HG02943 (cell line): ENCODE results near the gene DRAM1.

ENCODE experiments used
- ATAC-seq: cut with Tn5 transposase; IDR thresholded peaks from one replicate; pipeline ENCODE4 v1.9.1; 2021; ENCODE audit warnings: mild to moderate bottlenecking, low read depth, moderate library complexity; ENCODE audit not compliant: unreplicated experiment

DRAM1 gene

GRCh38 chr12:101939306-101939705, 61.9 kb downstream of the DRAM1 start:
- no peak for ATAC-seq

DNA sequence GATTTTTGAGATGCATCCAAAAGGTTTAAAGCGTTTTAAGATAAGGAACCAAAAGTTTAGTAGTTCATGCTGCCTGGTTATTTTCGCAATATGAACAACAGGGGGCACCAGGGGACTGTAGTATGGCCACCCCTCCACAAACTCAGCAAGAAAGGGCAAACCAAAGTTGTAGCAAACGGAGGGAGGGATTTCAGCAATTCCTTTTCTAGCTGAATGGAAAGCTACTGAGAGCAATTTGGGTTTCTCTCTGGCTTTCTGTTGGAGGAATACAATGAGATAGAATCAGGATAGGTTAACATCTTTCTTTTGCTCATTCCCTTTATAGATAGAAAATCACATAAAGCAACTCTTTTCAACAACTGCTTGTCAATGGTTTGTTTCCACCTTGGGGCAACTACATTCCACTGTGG, 62.5 kb downstream of the DRAM1 start:
- no peak for ATAC-seq

DNA sequence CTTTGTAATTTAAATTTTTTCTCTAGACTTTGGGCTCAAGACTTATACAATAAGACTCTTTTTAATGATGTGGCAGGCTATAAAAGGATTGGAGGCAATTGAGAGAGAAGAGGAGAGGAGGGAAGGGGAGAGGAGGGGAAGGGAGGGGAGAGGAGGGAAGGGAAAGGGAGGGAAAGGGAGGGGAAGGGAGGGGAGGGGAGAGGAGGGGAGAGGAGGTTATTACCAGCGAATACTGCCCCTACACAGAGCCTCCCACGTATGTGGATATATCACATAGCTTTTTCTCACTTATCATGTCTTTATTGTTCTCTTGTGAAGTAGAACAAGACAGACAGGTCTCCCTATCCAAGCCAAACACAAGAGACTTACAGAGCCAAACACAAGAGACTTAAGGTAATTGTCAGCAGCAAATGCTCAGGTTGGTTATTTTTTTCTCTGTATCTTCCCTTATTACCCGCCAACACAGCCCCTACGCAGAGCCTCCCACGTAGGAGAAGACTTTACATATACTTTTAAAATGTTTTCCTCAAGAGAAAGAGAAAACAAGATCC, 63.1 kb downstream of the DRAM1 start:
- no peak for ATAC-seq

DNA sequence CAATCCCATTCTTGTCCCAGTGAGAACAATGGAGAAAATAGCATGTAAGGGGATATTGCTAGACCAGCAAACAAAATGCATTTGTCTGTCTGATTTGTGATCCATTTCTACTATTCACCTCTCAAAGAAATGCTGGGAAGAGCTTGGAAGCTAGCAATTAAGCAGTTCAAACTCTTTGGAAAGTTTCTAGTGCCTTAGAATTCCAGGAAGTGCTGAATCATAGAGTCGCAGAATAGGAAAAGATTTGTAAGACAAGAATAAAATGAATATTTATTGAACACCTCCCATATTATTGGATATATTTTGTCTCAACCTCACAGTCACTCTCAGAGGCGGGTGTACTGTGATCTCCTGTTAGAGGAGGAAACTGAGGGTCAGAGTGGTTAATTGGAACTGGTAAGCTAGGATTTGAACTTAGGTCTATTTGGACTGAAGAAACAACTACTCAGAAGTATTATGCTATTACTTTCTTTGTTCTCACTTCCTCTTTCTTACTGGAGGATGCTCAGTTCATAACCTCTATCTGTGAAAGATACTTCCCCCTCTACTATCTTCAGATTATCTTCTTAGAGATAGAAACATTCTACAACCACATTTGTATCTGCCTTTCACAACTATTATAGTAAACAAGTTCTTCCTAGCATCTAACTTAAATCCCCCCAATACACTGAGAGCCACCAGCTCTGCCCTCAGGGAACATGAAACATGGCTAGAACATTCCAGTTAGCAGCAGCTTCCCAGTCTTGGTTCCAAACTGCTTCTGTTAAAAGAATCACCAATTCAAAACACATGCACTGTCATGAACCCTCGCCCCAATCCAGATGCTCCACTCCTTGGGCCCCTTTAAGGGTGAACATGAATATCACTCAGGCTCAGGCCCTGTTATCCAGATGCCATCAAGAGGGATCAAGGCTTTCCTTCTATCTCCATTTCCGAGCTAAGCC, 64.2 kb downstream of the DRAM1 start:
- no peak for ATAC-seq

GRCh38 chr12:101942250-101942605, 64.8 kb downstream of the DRAM1 start:
- ATAC-seq = no peak

DNA sequence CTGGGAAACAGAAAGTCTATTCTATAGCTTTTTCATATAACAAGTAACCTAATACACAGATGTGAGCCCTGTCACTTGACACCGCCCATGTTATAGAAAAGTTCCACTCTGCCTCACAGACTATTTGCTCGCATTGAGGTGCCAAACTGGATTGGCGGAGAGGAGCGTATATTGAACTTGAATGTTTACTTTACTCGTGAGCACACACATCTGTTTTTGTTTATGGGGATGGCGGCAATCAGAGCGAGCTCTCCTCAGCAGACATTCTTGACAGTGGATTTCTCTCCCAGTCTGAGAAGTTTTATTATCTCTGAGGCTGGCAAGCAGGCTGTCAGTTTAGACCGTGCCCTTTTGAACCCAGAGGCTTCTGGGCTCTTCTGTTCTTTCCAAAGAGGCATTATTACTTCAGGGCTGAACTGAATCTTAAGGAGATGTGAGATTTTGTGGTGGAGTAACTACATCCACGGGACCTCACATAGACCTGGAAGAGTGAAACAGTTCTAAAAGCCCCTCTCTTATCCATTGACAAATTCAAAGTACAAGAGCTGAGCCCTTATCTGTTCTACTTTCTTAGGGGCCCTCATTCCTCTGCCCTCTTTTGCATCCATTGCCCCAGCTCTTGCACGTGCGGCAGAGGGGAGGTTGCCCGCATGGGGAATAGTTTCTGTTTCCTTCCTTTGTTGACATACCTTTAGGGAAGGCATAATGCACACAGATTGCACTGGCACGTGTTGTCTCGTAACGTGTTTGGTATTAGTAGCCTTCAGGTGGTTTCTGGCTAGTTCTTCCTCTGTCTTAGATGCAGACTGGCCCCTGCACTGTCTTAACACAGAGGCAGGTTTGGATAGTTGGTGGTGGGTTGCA, 68.2 kb downstream of the DRAM1 start:
- no peak for ATAC-seq

DNA sequence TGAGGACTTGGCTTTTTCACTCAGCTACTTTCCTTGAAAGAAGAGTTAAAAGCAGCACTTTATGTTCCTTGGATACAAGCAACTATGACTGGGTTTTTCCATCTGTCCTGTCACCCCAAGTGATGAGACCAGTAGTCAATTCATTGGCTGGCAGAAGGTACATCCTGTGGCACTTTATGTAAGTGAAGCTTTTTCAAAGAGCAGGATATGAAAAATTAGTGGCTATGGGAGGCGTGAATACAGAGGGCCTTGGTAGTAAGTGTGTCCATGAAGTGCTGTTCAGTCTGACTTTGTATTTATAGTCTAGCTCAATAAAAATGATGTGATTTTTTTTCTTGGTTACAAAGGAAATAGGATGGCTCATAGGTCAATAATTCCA, 68.8 kb downstream of the DRAM1 start:
- ATAC-seq = no peak

- no peak for ATAC-seq
Observed at GRCh38 chr12:101947316-101947715, 69.9 kb downstream of the DRAM1 start.

DNA sequence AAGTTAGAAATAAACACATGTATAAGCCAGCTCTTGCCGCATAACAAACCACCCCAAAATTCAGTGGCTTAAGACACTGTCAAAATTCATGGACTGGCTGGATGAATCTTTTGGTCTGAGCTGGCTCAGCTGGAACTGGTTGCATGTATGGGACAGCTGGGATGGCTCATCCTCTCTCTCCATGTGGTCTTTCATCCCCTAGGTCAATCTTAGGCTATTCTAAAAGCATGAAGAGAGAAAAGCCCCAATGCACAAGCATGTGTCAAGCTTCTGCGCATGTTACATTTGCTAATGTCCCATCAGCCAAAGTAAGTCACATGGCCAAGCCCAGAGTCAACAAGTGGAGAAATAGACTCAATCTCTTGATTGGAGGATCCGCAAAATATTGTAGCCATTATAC, 71.0 kb downstream of the DRAM1 start:
- ATAC-seq = no peak

DNA sequence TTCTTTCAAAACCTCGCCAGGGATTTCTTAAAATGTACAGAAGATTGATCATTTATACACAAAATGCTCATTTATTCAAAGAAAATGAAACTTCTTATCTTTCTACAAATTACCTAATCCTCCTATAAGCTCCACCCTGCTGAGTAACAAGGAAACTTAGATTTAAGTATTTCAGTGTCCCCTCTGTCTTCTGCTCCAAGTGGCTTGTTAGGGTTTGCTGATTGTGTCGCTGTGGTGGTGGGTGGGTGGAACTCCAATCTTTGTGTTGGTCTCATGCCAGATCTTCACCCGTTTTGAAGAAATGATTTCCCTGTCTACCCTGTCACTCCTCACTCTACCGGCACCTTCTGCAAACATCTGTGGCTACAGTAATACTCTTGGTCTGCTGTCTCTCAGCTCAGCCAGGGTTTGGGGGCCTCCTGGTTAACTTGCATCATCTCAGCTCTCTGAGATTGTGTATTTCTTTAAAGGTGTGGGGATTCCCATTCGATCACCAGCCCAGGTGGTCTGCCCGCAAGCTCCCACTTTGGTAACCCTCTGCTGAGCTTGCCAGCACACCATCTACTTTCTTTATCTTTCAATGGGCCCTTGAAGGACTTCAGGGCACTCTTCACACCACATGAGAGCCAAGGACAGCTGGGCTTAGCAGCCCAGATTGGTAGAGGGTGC, 73.8 kb downstream of the DRAM1 start:
- no peak for ATAC-seq

DNA sequence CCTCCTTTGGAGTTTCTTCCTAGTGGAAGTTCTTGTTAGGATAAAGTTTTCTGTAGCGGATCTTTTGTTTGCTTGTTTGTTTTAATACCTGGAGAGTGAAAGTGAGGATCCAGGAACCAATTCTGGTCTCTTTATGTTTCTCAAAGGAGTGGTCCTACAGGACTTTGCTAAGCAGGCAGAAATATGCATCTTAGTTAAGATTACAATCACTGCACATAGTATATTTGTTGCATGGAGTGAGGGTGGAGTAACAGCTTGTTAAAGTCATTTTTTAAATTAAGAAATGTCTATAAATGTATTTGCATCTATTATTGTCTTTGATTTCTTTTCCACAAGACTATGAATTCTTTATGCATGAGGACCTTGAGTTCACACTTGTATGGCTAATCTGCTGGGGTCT, 76.7 kb downstream of the DRAM1 start:
- no peak for ATAC-seq

DNA sequence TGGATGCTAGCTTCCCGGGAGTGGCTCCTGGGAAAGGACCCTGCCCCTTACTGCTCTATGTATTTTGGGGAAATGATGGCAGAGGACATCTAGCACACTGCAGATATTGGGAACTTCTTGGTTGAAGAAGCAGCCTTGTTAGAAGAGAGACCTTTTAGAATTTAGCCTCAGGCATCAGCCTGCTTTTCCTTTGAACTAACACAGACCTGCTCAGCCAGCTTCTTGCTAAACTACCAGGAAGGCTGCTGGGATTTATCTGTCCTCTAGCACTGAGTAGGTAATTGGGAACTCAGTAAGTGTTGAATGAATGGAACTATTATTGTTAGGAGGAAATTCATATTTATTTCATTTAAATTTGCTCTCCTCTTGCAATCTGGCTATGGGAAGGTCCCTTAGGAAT, 77.3 kb downstream of the DRAM1 start:
- no peak for ATAC-seq

GRCh38 chr12:101957252-101957959, 80.0 kb downstream of the DRAM1 start:
- no peak for ATAC-seq

- no peak for ATAC-seq
Observed at GRCh38 chr12:101959607-101960006, 82.2 kb downstream of the DRAM1 start.

DNA sequence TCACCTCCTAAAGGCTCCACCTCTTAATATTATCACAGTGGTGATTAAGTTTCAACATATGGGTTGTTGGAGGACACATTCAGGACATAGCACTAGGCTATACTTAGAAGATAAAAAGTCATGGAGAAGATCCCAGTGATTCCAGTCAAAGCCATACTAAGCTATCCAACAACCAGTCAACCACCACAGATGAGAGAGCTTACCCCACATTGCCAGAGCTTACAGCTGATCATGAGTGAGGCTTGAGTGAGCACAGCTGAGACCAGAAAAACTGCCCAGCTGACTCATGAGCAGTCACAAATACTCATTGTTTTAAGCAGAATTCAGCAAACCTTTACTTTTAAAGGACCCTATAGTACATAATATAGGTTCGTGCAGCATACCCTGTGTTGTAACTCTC, 85.1 kb downstream of the DRAM1 start:
- no peak for ATAC-seq

DNA sequence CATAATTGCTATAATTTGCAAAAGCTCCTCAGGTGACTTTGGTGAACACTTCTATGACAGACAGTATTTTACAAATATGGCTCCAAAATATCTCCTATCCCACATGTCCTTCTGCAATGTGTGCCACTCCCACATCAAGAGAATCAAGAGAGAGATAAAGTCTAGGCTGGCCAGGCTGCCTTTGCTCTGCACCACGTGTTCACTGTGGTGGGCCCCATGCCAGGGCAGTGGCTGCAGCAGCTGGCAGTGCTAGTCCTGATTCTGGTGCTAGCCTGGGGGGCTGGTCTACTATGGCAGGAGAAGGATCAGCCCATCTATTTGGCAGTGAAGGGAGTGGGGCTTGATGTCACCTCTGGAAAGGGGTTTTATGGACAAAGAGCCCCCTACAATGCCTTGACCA, 86.3 kb downstream of the DRAM1 start:
- no peak for ATAC-seq

- ATAC-seq = no peak
Observed at GRCh38 chr12:101966496-101966895, 89.1 kb downstream of the DRAM1 start.

- ATAC-seq = no peak
Observed at GRCh38 chr12:101967506-101967905, 90.1 kb downstream of the DRAM1 start.

DNA sequence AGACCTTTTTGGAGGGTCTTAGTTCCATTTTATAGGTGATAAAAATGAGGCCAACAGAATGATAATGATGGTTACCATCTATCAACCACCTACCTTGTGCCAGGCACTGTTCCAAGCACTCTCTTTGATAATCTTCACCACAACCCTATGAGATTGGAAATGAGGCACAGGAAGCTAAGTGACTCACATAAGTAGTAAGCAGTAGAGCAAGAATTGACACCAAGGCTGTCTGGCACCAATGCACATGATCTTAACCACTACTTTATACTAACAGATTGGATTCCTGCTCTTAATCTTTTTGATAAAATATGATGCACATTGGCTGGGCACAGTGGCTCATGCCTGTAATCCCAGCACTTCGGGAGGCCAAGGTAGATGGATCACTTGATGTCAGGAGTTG, 91.4 kb downstream of the DRAM1 start:
- ATAC-seq = no peak
